ENCODE data around the gene ACTL6B. TPM values are rescaled to one million over a fixed set of nuclear protein-coding genes. Genes with fewer than 3 reads are reported as not detected.
A peak's percentile ranks its signal among the peaks of the same experiment; 100 is the strongest.

The ACTL6B gene
- total and polyA plus RNA-seq, 9 of the 15 experiments (the other 6 are each of a cell fraction or from before 2014, with no cell fraction given): not detected

DNA sequence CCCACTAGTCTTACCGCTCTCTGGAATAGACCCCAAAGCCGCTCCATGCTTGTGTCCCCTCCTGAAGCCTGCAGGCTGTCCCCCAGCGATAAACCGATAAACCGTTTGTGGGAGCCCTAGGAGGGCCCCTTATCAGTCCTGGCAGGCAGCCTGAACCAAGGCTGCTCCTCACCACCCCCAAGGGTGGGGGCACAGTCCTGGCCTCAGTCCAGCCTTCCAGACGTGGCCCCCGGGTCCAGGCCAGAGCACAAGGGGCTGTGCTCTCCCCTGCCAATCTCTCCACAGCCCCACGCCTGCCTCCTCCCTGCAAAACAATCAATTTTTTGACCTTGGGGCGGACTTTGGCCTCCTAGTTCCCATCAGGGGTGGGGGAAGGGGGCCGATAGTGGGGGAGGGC, 14.8 kb downstream of the ACTL6B start, which contains the start of gene TFR2:
Gene TFR2 (minus strand): TSS at position 90 of the 397 bp plus-strand sequence. CDS start 43 bp downstream, at position 47.
- Histone ChIP-seq H3K9me3 (replicated peaks; ENCODE audit: control insufficient read depth, insufficient read depth, low read depth, low read length) (no peaks in the 10 kb centered on the region), H3K79me2 (ENCODE audit: control insufficient read depth, insufficient read depth, low read length) (peaks cover 53% of the 10 kb centered on the region), H3K36me3 (ENCODE audit: control insufficient read depth, insufficient read depth, low read length) (peaks cover 10% of the 10 kb centered on the region), H3K4me1 (replicated peaks in 1 of 2; ENCODE audit: control insufficient read depth in 2 of 2, insufficient read depth in 2 of 2, low read length in 2 of 2) (peaks cover 25 to 44% of the 10 kb centered on the region in 2 experiments), H4K20me1 (replicated peaks; ENCODE audit: control insufficient read depth, insufficient read depth, low read length) (no peaks in the 10 kb centered on the region), H3K27me3 (ENCODE audit: control insufficient read depth in 2 of 2, insufficient read depth in 2 of 2, low read length in 2 of 2) (no peaks in the 10 kb centered on the region), H3K9ac (ENCODE audit: insufficient read depth in 1 of 2, low read depth in 2 of 2, low read length in 2 of 2) (peak within 1 kb of the TSS; percentile 92 to 94), H3K27ac (ENCODE audit: extremely low read depth, low read depth, low read length) (peak within 1 kb of the TSS; percentile 98), H2AFZ (ENCODE audit: low read depth, low read length) (peak within 1 kb of the TSS; percentile 59), H3K9me1 (ENCODE audit: control insufficient read depth, insufficient read depth, low read length) (no peaks in the 10 kb centered on the region), H3K4me3 (peak within 1 kb of the TSS; percentile 55), H3K4me2 (ENCODE audit: insufficient read depth, low read length) (peak within 1 kb of the TSS; percentile 95)
- POLR2A ChIA-PET: interaction anchor here (1.3 to 1.7 kb wide), 3 partner anchors 12 to 42 kb away, joined by 5 to 6 read pairs (median 6); no protein-coding TSS in a partner anchor
- in situ Hi-C loops (cut with MboI): no loop called here
- ATAC-seq (peak; percentile 79), DNase-seq (ENCODE audit: extremely low read depth in 1 of 4, low spot score in 3 of 4) (peak; percentile 98 to 99 (median 98)), FAIRE-seq (peak; percentile 98)
- WGBS (ENCODE audit: insufficient coverage, low coverage, missing lambda C conversion rate): 3% methylated on average over 9 of the region's 10 CpGs
- CTCF ChIA-PET (ENCODE audit: low intra/inter-chr PET ratio): no interaction called here
- no TSS peak for BruUV-seq (replicated peaks)
- intact Hi-C loops (cut with micrococcal nuclease): loop anchor here (1.0 to 5.0 kb wide), 2 partner anchors 32 to 51 kb away; partner anchors contain the start of genes GIGYF1 and GNB2
- peak; percentile 98 for TF ChIP-seq CBFA2T3 (IDR thresholded peaks at IDR 0.05)
- peak in 1 of 2 experiments; percentile 90; a peak in 2 of 4 replicates for TF ChIP-seq NONO (IDR thresholded peaks at IDR 0.05; ENCODE audit: low read depth in 2 of 2, low read length in 1 of 2)
- peak; percentile 48 for TF ChIP-seq DMBX1 (CRISPR knock-in tag; IDR thresholded peaks at IDR 0.05; ENCODE audit: borderline replicate concordance)
- TF ChIP-seq, protein P1, sequence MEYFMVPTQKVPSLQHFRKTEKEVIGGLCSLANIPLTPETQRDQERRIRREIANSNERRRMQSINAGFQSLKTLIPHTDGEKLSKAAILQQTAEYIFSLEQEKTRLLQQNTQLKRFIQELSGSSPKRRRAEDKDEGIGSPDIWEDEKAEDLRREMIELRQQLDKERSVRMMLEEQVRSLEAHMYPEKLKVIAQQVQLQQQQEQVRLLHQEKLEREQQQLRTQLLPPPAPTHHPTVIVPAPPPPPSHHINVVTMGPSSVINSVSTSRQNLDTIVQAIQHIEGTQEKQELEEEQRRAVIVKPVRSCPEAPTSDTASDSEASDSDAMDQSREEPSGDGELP (CRISPR knock-in tag; IDR thresholded peaks at IDR 0.05; ENCODE audit: borderline replicate concordance): peak; percentile 55
- TF ChIP-seq ESRRA (IDR thresholded peaks at IDR 0.05; ENCODE audit: borderline replicate concordance, low read depth): peak; percentile 49; the same call in 1 of the 2 replicates
- peak; percentile 73; the same call in 1 of the 2 replicates for TF ChIP-seq SMAD3 (CRISPR knock-in tag; conservative IDR thresholded peaks at IDR 0.05)
- peak; percentile 69; the same call in 1 of the 2 replicates for TF ChIP-seq KLF6 (CRISPR knock-in tag; IDR thresholded peaks at IDR 0.05; ENCODE audit: borderline replicate concordance)
- TF ChIP-seq ARNT (IDR thresholded peaks at IDR 0.05): peak; percentile 64 to 78; a peak in 3 of 4 replicates
- no peak for TF ChIP-seq MIER1 (IDR thresholded peaks at IDR 0.05; ENCODE audit: low read depth)
- TF ChIP-seq MED1 (CRISPR knock-in tag; IDR thresholded peaks at IDR 0.05; ENCODE audit: borderline replicate concordance): no peak
- TF ChIP-seq XRCC5 (IDR thresholded peaks at IDR 0.05; ENCODE audit: low read depth, low read length): peak; percentile 68; the same call in 1 of the 2 replicates
- peak; percentile 85 for TF ChIP-seq JUND (IDR thresholded peaks at IDR 0.05; ENCODE audit: borderline replicate concordance, low read depth, low read length)
- TF ChIP-seq JUND (tag; IDR thresholded peaks at IDR 0.05; ENCODE audit: borderline replicate concordance, low read depth, low read length): no peak; the same call in 2 of the 3 replicates
- 0 out of 2 replicates have a peak, but pooled peaks have one; percentile 39 for TF ChIP-seq GTF2F1 (IDR thresholded peaks at IDR 0.05; ENCODE audit: low read depth, low read length)
- TF ChIP-seq SMAD4 (CRISPR knock-in tag; conservative IDR thresholded peaks at IDR 0.05): peak; percentile 89
- TF ChIP-seq HNRNPL (IDR thresholded peaks at IDR 0.05; ENCODE audit: low read depth, low read length): no peak
- TF ChIP-seq TAL1 (IDR thresholded peaks at IDR 0.05): peak; percentile 97
- peak; percentile 88; the same call in 1 of the 2 replicates for TF ChIP-seq NCOA1 (IDR thresholded peaks at IDR 0.05; ENCODE audit: low read depth)
- peak; percentile 61 for TF ChIP-seq MTA1 (IDR thresholded peaks at IDR 0.05; ENCODE audit: borderline replicate concordance)
- no peak for TF ChIP-seq ZZZ3 (IDR thresholded peaks at IDR 0.05)
- TF ChIP-seq, protein P2, sequence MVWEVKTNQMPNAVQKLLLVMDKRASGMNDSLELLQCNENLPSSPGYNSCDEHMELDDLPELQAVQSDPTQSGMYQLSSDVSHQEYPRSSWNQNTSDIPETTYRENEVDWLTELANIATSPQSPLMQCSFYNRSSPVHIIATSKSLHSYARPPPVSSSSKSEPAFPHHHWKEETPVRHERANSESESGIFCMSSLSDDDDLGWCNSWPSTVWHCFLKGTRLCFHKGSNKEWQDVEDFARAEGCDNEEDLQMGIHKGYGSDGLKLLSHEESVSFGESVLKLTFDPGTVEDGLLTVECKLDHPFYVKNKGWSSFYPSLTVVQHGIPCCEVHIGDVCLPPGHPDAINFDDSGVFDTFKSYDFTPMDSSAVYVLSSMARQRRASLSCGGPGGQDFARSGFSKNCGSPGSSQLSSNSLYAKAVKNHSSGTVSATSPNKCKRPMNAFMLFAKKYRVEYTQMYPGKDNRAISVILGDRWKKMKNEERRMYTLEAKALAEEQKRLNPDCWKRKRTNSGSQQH (CRISPR knock-in tag; IDR thresholded peaks at IDR 0.05): 0 out of 2 replicates have a peak, but pooled peaks have one; percentile 69
- no peak for TF ChIP-seq CCAR2 (IDR thresholded peaks at IDR 0.05; ENCODE audit: low read depth, low read length)

Data from K562 (cell line).